ENCODE measurements around the gene CTXND1. TPM values are rescaled to one million over a fixed set of nuclear protein-coding genes. Genes with fewer than 3 reads are reported as not detected.

The CTXND1 gene
- total RNA-seq, 2 donors from 2014 or later, result 0.04 TPM; not detected in 1

- H3K36me3 Mint-ChIP-seq (ENCODE audit: low read depth), result no peaks in the 10 kb centered on the region
- Histone ChIP-seq H3K27ac (ENCODE audit: low read depth, low read length) (no peak overlapping the region), H3K27me3 (ENCODE audit: control insufficient read depth, insufficient read depth, low read length, poor library complexity, severe bottlenecking) (peaks cover 22% of the 10 kb centered on the region), H3K4me1 (ENCODE audit: control insufficient read depth, insufficient read depth, low read length) (peaks cover 10% of the 10 kb centered on the region), H3K9ac (ENCODE audit: extremely low read depth, low read length, poor library complexity, severe bottlenecking) (no peak overlapping the region), H3K36me3 (ENCODE audit: control insufficient read depth, insufficient read depth, low read length) (no peaks in the 10 kb centered on the region), H3K9me3 (ENCODE audit: control insufficient read depth, low read length) (no peaks in the 10 kb centered on the region), H3K4me3 (ENCODE audit: low read length) (no peak overlapping the region)
- H3K4me3 Mint-ChIP-seq, result no peak overlapping the region
- 74 to 85% methylated on average over 5 to 6 of the region's 6 CpGs for WGBS, 2 experiments (ENCODE audit: insufficient coverage in 1 of 2, insufficient read length in 1 of 2)
- no peak for DNase-seq
- no peak for TF ChIP-seq CTCF (conservative IDR thresholded peaks at IDR 0.05)
- no peak overlapping the region for H3K27ac Mint-ChIP-seq
- H3K27me3 Mint-ChIP-seq (ENCODE audit: insufficient read depth), result peaks cover 32% of the 10 kb centered on the region
- H3K9me3 Mint-ChIP-seq, result no peaks in the 10 kb centered on the region
- peaks cover 9% of the 10 kb centered on the region for H3K4me1 Mint-ChIP-seq
Measured at GRCh38 chr15:80151148-80151547, 100.9 kb downstream of the CTXND1 start.

Other genes with a start within 250 kb of the CTXND1 start
- 10 to 100 TPM; 84.5 to 86.2 TPM for gene ZFAND6, start 192.5 kb downstream of the CTXND1 start, total RNA-seq
- gene FAH, start 99.2 kb downstream of the CTXND1 start, total RNA-seq, result 10 to 100 TPM; 11.9 to 14.2 TPM
- gene ARNT2, start 152.2 kb upstream of the CTXND1 start, total RNA-seq, result 10 to 100 TPM in 1 of 2 donors, 1 to 10 TPM in 1; 8.0 to 15.9 TPM

Measured in endodermal cell (in vitro differentiated cells).